Stimulated activated CD4-positive, alpha-beta T cell treated with anti-CD3 and anti-CD28 coated beads, Interleukin-12 subunit alpha, Interleukin-12 subunit beta, amount 100 ng/mL, for 24 hours (primary cell): ENCODE measurements around the gene PTPN14.
"Not testable (repeated sequence)": the region's sequence is repeated elsewhere in the genome, so short reads cannot be mapped to it uniquely, and the experiment has no call there.

ENCODE experiments used
- DNase-seq, 2 experiments: peaks; one replicate each; pipeline ENCODE4 v3.0.0-alpha.2; 2020; ENCODE audit warnings: low read depth in 2 of 2

The PTPN14 gene

GRCh38 chr1:214541693-214542092 is 9.7 kb downstream of the PTPN14 start:
- no peak for DNase-seq

- no peak for DNase-seq
Observed at GRCh38 chr1:214541206-214541605, 10.2 kb downstream of the PTPN14 start.

- DNase-seq, result no peak
Observed at GRCh38 chr1:214540324-214540723, 11.1 kb downstream of the PTPN14 start.

GRCh38 chr1:214538496-214538895 is 12.9 kb downstream of the PTPN14 start:
- no peak for DNase-seq

GRCh38 chr1:214537872-214538473 is 13.4 kb downstream of the PTPN14 start:
- no peak for DNase-seq

GRCh38 chr1:214537219-214537618 is 14.2 kb downstream of the PTPN14 start:
- no peak for DNase-seq

GRCh38 chr1:214532070-214532469 is 19.3 kb downstream of the PTPN14 start:
- no peak for DNase-seq

- DNase-seq, result no peak
Observed at GRCh38 chr1:214525535-214526019, 25.8 kb downstream of the PTPN14 start.

- DNase-seq, result no peak
Observed at GRCh38 chr1:214524824-214525223, 26.6 kb downstream of the PTPN14 start.

- no peak for DNase-seq
Observed at GRCh38 chr1:214523124-214523824, 28.1 kb downstream of the PTPN14 start.

GRCh38 chr1:214521458-214521857 is 29.9 kb downstream of the PTPN14 start:
- not testable (repeated sequence) for DNase-seq

GRCh38 chr1:214520544-214521165 is 30.7 kb downstream of the PTPN14 start:
- DNase-seq, result no peak

GRCh38 chr1:214518361-214518760 is 33.0 kb downstream of the PTPN14 start:
- DNase-seq, result no peak

GRCh38 chr1:214516434-214517326 is 34.7 kb downstream of the PTPN14 start:
- DNase-seq, result no peak

GRCh38 chr1:214515544-214516433 is 35.6 kb downstream of the PTPN14 start:
- no peak for DNase-seq

- DNase-seq, result no peak
Observed at GRCh38 chr1:214514819-214515383, 36.5 kb downstream of the PTPN14 start.

- no peak for DNase-seq
Observed at GRCh38 chr1:214514032-214514818, 37.2 kb downstream of the PTPN14 start.

- DNase-seq, result no peak
Observed at GRCh38 chr1:214513394-214513793, 38.0 kb downstream of the PTPN14 start.

GRCh38 chr1:214511639-214511998 is 39.8 kb downstream of the PTPN14 start:
- no peak for DNase-seq
